Measurements from ENCODE around the gene PTCH2. TPM values are rescaled to one million over a fixed set of nuclear protein-coding genes. Genes with fewer than 3 reads are reported as not detected.

Gene PTCH2
- total and polyA plus RNA-seq, 11 donors: 0.19 to 0.85 (median 0.37) TPM; not detected in 1

DNA sequence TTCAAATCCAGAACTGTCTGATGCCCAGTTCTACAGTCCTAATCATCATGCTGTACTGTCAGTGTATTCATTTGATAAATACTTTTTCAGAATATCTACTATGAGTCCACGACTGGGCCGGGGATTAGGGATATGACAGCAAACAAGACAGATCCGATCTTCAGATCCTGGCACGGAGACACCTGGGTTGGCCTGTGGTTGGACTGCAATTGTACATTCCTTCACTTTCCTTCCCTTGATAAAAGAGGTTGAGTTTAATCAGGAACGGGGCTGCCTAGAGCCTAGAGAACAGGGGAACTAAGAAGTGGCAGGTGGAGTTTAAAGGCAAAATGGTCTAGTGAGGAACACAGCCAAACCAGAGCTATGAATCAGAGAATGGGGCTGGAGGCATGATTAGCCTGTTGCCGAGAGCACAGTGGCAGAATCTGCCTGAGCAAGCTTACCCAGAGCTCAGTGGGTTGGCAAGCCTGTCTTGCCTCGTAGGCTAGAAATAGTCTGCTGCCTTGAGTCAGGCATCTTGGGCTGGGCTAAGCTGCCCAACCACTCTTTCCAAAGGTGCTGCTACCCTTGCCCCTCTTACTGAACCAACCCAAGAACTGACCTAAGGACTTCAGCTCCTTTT, 38.1 kb upstream of the PTCH2 start:
- Histone ChIP-seq H3K27ac (peak overlapping the region in 2 of 12 donors; percentile 1 to 47), H3K27me3 (no peaks in the 10 kb centered on the region), H3K9me3 (peaks cover 0 to 4% (median 0%) of the 10 kb centered on the region in 12 donors), H3K36me3 (peaks cover 0 to 46% (median 23%) of the 10 kb centered on the region in 9 donors), H3K4me1 (peaks cover 0 to 18% (median 3%) of the 10 kb centered on the region in 12 donors), H3K4me3 (no peak overlapping the region)
- intact Hi-C loops (cut with DNase I): no loop called here
- DNase-seq (peak in 4 of 5 donors; percentile 19 to 54 (median 38)), ATAC-seq (peak; percentile 68 to 96 (median 86))
- TF ChIP-seq POLR2A (IDR thresholded peaks at IDR 0.05): no peak
- no peak for TF ChIP-seq CTCF (IDR thresholded peaks at IDR 0.05)
- 69 to 87% (median 76%) methylated on average over 7 of the region's 7 CpGs for WGBS, 4 donors

DNA sequence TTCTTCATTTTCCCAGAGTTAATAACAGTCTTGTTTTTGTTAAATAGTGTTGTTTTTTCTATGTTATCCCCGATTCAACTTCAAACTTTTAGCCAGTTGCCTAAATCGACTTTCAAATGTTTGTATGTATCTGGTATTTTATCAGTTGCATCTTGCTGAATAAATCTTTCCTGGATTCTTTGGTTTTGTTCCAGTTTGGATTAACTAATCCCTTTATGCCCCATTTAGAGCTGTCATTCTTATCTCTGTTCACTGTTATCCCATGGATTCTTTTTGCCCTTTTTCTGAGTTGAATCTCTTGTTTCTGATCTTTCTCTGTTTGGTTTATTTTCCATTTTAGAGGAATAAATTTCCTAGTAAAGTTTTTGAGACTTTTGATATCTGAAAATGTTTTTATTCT, 31.1 kb upstream of the PTCH2 start:
- no peak overlapping the region for H3K4me3 ChIP-seq
- no peak overlapping the region for H3K27ac ChIP-seq
- intact Hi-C loops (cut with DNase I): loop anchor here in 1 of 10 donors (10.0 kb wide), 1 partner anchor 269 kb away; no protein-coding TSS in a partner anchor
- H3K36me3 ChIP-seq: peaks cover 0 to 76% (median 55%) of the 10 kb centered on the region in 9 donors
- ATAC-seq (no peak), DNase-seq (no peak)
- H3K27me3 ChIP-seq: no peaks in the 10 kb centered on the region
- H3K4me1 ChIP-seq: no peaks in the 10 kb centered on the region
- TF ChIP-seq POLR2A (IDR thresholded peaks at IDR 0.05) (no peak), CTCF (IDR thresholded peaks at IDR 0.05) (no peak)
- WGBS, 4 donors: 82 to 90% (median 87%) methylated on average over 2 of the region's 2 CpGs
- H3K9me3 ChIP-seq: no peaks in the 10 kb centered on the region

DNA sequence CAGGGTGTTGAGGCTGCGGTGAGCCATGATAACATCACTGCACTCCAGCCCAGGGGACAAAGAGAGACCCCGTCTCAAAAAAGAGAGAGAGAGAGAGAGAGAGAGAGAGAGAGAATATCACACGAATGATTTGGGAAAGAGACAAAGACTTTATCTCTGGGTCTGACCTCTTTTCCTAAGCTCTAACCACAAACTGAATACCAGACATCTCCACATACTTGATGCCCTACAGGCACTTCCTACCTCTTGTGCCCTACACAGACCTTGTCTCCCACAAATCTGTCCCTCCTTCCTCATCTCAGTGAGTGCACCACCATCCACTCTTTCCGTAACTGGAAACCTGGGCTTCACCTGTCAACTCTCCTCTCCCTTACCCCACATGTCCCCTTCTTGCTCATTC, 27.0 kb upstream of the PTCH2 start:
- Histone ChIP-seq H3K4me3 (no peak overlapping the region), H3K36me3 (peaks cover 0 to 81% (median 44%) of the 10 kb centered on the region in 9 donors), H3K4me1 (no peaks in the 10 kb centered on the region), H3K27ac (no peak overlapping the region), H3K9me3 (no peaks in the 10 kb centered on the region), H3K27me3 (no peaks in the 10 kb centered on the region)
- WGBS, 4 donors: 84 to 91% (median 90%) methylated on average over 4 of the region's 4 CpGs
- intact Hi-C loops (cut with DNase I): loop anchor here in 1 of 10 donors (10.0 kb wide), 1 partner anchor 265 kb away; no protein-coding TSS in a partner anchor
- TF ChIP-seq CTCF (IDR thresholded peaks at IDR 0.05): no peak
- no peak for TF ChIP-seq POLR2A (IDR thresholded peaks at IDR 0.05)
- ATAC-seq (no peak), DNase-seq (no peak)

- no peaks in the 10 kb centered on the region for H3K9me3 ChIP-seq
- ATAC-seq: no peak
- intact Hi-C loops (cut with DNase I): no loop called here
- peaks cover 0 to 64% (median 29%) of the 10 kb centered on the region in 9 donors for H3K36me3 ChIP-seq
- no peak overlapping the region for H3K27ac ChIP-seq
- TF ChIP-seq CTCF (IDR thresholded peaks at IDR 0.05) (no peak), POLR2A (IDR thresholded peaks at IDR 0.05) (no peak)
- DNase-seq: no peak
- no peaks in the 10 kb centered on the region for H3K27me3 ChIP-seq
- peaks cover 0 to 8% (median 0%) of the 10 kb centered on the region in 12 donors for H3K4me1 ChIP-seq
- WGBS, 4 donors: 92 to 97% (median 95%) methylated on average over 10 of the region's 10 CpGs
- no peak overlapping the region for H3K4me3 ChIP-seq
These were observed 24.7 kb upstream of the PTCH2 start for GRCh38 chr1:44867801-44868200.
